Neural cell (in vitro differentiated cells): ENCODE measurements around the gene TULP1. TPM values are rescaled to one million over a fixed set of nuclear protein-coding genes. Genes with fewer than 3 reads are reported as not detected.

Experiments
- H2AFZ ChIP-seq: fragments of 200-600, 300-800 bp; sonication (generic), shearing (Covaris generic); 2 replicates; pipeline ENCODE4 v1.6.0; 2014; ENCODE audit warnings: low read depth, mild to moderate bottlenecking, antibody characterized with exemption, low read length, moderate library complexity
- H3F3A ChIP-seq: fragments of 200-600 bp; shearing (Covaris generic); 2 replicates; pipeline ENCODE4 v1.6.1; 2016; ENCODE audit warnings: mild to moderate bottlenecking, moderate library complexity, mixed read lengths, antibody characterized with exemption, low read length; ENCODE audit not compliant: insufficient read depth, poor library complexity, severe bottlenecking
- H3K27ac ChIP-seq: fragments of 200-600, 300-800 bp; sonication (generic), shearing (Covaris generic); 2 replicates; pipeline ENCODE4 v1.5.1; 2014; ENCODE audit warnings: mild to moderate bottlenecking, low read length, moderate library complexity
- H3K27me3 ChIP-seq: fragments of 300-800, 200-600 bp; sonication (generic), shearing (Covaris generic); 2 replicates; pipeline ENCODE4 v1.6.0; 2014; ENCODE audit warnings: mild to moderate bottlenecking, low read depth, low read length, moderate library complexity; ENCODE audit not compliant: insufficient read depth
- H3K36me3 ChIP-seq: fragments of 300-800, 200-600 bp; sonication (generic), shearing (Covaris generic); 2 replicates; pipeline ENCODE4 v1.5.1; 2014; ENCODE audit warnings: mild to moderate bottlenecking, antibody characterized with exemption, low read length, moderate library complexity; ENCODE audit not compliant: insufficient read depth
- H3K4me2 ChIP-seq: fragments of 300-800, 200-600 bp; sonication (generic), shearing (Covaris generic); 2 replicates; pipeline ENCODE4 v1.6.0; 2014; ENCODE audit warnings: mild to moderate bottlenecking, low read length
- H3K4me3 ChIP-seq: fragments of 300-800, 200-600 bp; sonication (generic), shearing (Covaris generic); 2 replicates; pipeline ENCODE4 v1.5.1; 2014; ENCODE audit warnings: mild to moderate bottlenecking, low read length, moderate library complexity
- H3K79me2 ChIP-seq: fragments of 200-600 bp; shearing (Covaris generic); replicated peaks from 2 replicates; pipeline ENCODE4 v1.6.0; 2014; ENCODE audit warnings: mild to moderate bottlenecking, low read length, moderate library complexity; ENCODE audit not compliant: insufficient read depth
- H3K9ac ChIP-seq: fragments of 300-800, 200-600 bp; sonication (generic), shearing (Covaris generic); 2 replicates; pipeline ENCODE4 v1.6.1; 2016; ENCODE audit warnings: mild to moderate bottlenecking, low read length, mixed read lengths
- H3K9me2 ChIP-seq: fragments of 200-600 bp; shearing (Covaris generic); 2 replicates; pipeline ENCODE4 v1.6.1; 2016; ENCODE audit warnings: mild to moderate bottlenecking, low read length, mixed read lengths; ENCODE audit not compliant: insufficient read depth
- H3K9me3 ChIP-seq: fragments of 200-600, 300-800 bp; sonication (generic), shearing (Covaris generic); 2 replicates; pipeline ENCODE4 v1.6.1; 2016; ENCODE audit warnings: mild to moderate bottlenecking, mixed run types, low read length, moderate library complexity, mixed read lengths
- H4K20me1 ChIP-seq: fragments of 200-600 bp; shearing (Covaris generic); 2 replicates; pipeline ENCODE4 v1.6.1; 2016; ENCODE audit warnings: mild to moderate bottlenecking, mixed run types; ENCODE audit not compliant: insufficient read depth
- CTCF ChIP-seq: fragments of 450-650 bp; IDR thresholded peaks from 2 replicates; pipeline ENCODE4 v1.5.1; 2014; ENCODE audit warnings: antibody characterized with exemption, mild to moderate bottlenecking, moderate library complexity; ENCODE audit not compliant: poor library complexity, severe bottlenecking
- EP300 ChIP-seq: fragments of 450-650 bp; conservative IDR thresholded peaks from 2 replicates; pipeline ENCODE4 v1.6.1; 2014; ENCODE audit warnings: antibody characterized with exemption, mild to moderate bottlenecking, moderate library complexity; ENCODE audit not compliant: poor library complexity, severe bottlenecking
- EZH2 ChIP-seq: fragments of 200-600, 300-800 bp; shearing (Covaris generic), sonication (generic); IDR thresholded peaks from 2 replicates; pipeline ENCODE4 v1.6.1; 2014; ENCODE audit warnings: antibody characterized with exemption, low read length, borderline replicate concordance, mild to moderate bottlenecking; ENCODE audit not compliant: insufficient read depth, poor library complexity, severe bottlenecking
- MXI1 ChIP-seq: fragments of 450-650 bp; conservative IDR thresholded peaks from 2 replicates; pipeline ENCODE4 v1.6.1; 2014; ENCODE audit warnings: antibody characterized with exemption, mild to moderate bottlenecking; ENCODE audit not compliant: poor library complexity, severe bottlenecking
- POLR2AphosphoS5 ChIP-seq: IDR thresholded peaks from 2 replicates; pipeline ENCODE4 v1.6.1; 2012
- RAD21 ChIP-seq: fragments of 450-650 bp; conservative IDR thresholded peaks from 2 replicates; pipeline ENCODE4 v1.6.1; 2014; ENCODE audit warnings: antibody characterized with exemption, mild to moderate bottlenecking, moderate library complexity
- REST ChIP-seq: IDR thresholded peaks from 2 replicates; pipeline ENCODE4 v1.6.1; 2012; ENCODE audit warnings: borderline replicate concordance
- SMC3 ChIP-seq: fragments of 450-650 bp; conservative IDR thresholded peaks from 2 replicates; pipeline ENCODE4 v1.6.1; 2014; ENCODE audit warnings: antibody characterized with exemption, mild to moderate bottlenecking, moderate library complexity; ENCODE audit not compliant: poor library complexity
- TAF1 ChIP-seq: IDR thresholded peaks from 2 replicates; pipeline ENCODE4 v1.6.1; 2012; ENCODE audit warnings: low read depth
- polyA plus RNA-seq: library from polyadenylated mRNA; depleted of rRNA; stranded (reverse); fragments of >200 nt; gene quantifications from 2 replicates; pipeline ENCODE4 v1.2.3, GENCODE V29; 2014

Gene TULP1
- polyA plus RNA-seq, 1 donor from 2014 or later, result not detected

GRCh38 chr6:35561113-35561512, 48.4 kb upstream of the TULP1 start:
- no peak overlapping the region for H3K9ac ChIP-seq
- no peaks in the 10 kb centered on the region for H3K36me3 ChIP-seq
- no peaks in the 10 kb centered on the region for H4K20me1 ChIP-seq
- H3K4me3 ChIP-seq, result no peak overlapping the region
- H3K27ac ChIP-seq, result no peak overlapping the region
- no peaks in the 10 kb centered on the region for H3K9me2 ChIP-seq
- no peaks in the 10 kb centered on the region for H3K27me3 ChIP-seq
- no peaks in the 10 kb centered on the region for H3K9me3 ChIP-seq
- H3K79me2 ChIP-seq, result peaks cover 5% of the 10 kb centered on the region
- H2AFZ ChIP-seq, result no peak overlapping the region
- TF ChIP-seq EP300 (no peak), SMC3 (no peak), MXI1 (no peak), TAF1 (no peak), EZH2 (no peak), POLR2AphosphoS5 (no peak), RAD21 (no peak), CTCF (no peak), REST (no peak)
- no peak overlapping the region for H3K4me2 ChIP-seq
- no peaks in the 10 kb centered on the region for H3F3A ChIP-seq

- no peaks in the 10 kb centered on the region for H3K27me3 ChIP-seq
- no peak overlapping the region for H3K4me3 ChIP-seq
- TF ChIP-seq EP300 (no peak), POLR2AphosphoS5 (no peak), REST (no peak), CTCF (no peak), MXI1 (no peak), SMC3 (no peak), EZH2 (no peak), RAD21 (no peak), TAF1 (no peak)
- H3K9me3 ChIP-seq, result no peaks in the 10 kb centered on the region
- H2AFZ ChIP-seq, result no peak overlapping the region
- no peaks in the 10 kb centered on the region for H3F3A ChIP-seq
- no peak overlapping the region for H3K27ac ChIP-seq
- H3K9ac ChIP-seq, result no peak overlapping the region
- no peak overlapping the region for H3K4me2 ChIP-seq
- no peaks in the 10 kb centered on the region for H3K36me3 ChIP-seq
- H4K20me1 ChIP-seq, result no peaks in the 10 kb centered on the region
- no peaks in the 10 kb centered on the region for H3K9me2 ChIP-seq
- H3K79me2 ChIP-seq, result no peaks in the 10 kb centered on the region
Observed at GRCh38 chr6:35558571-35558970, 45.9 kb upstream of the TULP1 start.
